GM12878 (cell line): ENCODE data around the gene TRANK1. TPM values are rescaled to one million over a fixed set of nuclear protein-coding genes. Genes with fewer than 3 reads are reported as not detected.
A peak's percentile ranks its signal among the peaks of the same experiment; 100 is the strongest.

Source experiments
- ATAC-seq: fragments of 200-7000 bp; cut with Tn5 transposase; 3 replicates; pipeline ENCODE4 v1.9.1; 2020; ENCODE audit warnings: mild to moderate bottlenecking, moderate library complexity
- BruUV-seq: library from RNA; stranded (reverse); fragments of 400-500 nt; replicated peaks from 2 replicates; lab custom pipeline; 2021; lab: Mats Ljungman, UMichigan
- CTCF ChIA-PET: fragments of 300-600 bp; sonication (Branson Sonifier 250); formaldehyde crosslinking; extraction: SDS; loops from one replicate; lab custom pipeline; 2021; ENCODE audit warnings: inconsistent platforms; lab: Yijun Ruan, JAX
- POLR2A ChIA-PET: fragments of 350-600 bp; formaldehyde crosslinking; extraction: SDS; loops from one replicate; lab custom pipeline; 2021; ENCODE audit warnings: inconsistent platforms; lab: Charles Lee
- RAD21 ChIA-PET: fragments of 300-600 bp; sonication (Branson Sonifier 250); formaldehyde crosslinking; loops from one replicate; lab custom pipeline; 2023; ENCODE audit warnings: antibody characterized with exemption; ENCODE audit not compliant: unreplicated experiment; lab: Charles Lee
- SMC1A ChIA-PET: fragments of 300-600 bp; sonication (Branson Sonifier 250); formaldehyde crosslinking; loops from one replicate; lab custom pipeline; 2023; ENCODE audit not compliant: unreplicated experiment, uncharacterized antibody; lab: Charles Lee
- DNase-seq: peaks from one replicate; pipeline ENCODE4 v3.0.0-alpha.2; 2011; ENCODE audit warnings: low read depth, low spot score
- FAIRE-seq: peaks from 3 replicates; lab custom pipeline; 2011; peaks lifted over from hg19 to GRCh38; lab: Jason Lieb, UNC
- H2AFZ ChIP-seq: 2 replicates; pipeline ENCODE4 v1.6.0; 2011; ENCODE audit warnings: low read depth, low read length, control low read depth; ENCODE audit not compliant: control insufficient read depth
- H3K27ac ChIP-seq: 2 replicates; pipeline ENCODE4 v1.5.1; 2011; ENCODE audit warnings: control low read depth; ENCODE audit not compliant: control insufficient read depth, insufficient read depth
- H3K27me3 ChIP-seq, 2 experiments: replicated peaks in 1 of 2; 2 replicates each; pipeline versions ENCODE4 v1.6.0 to v1.6.1; 2011; ENCODE audit warnings: low read length in 1 of 2; ENCODE audit not compliant: control insufficient read depth in 2 of 2, insufficient read depth in 2 of 2
- H3K36me3 ChIP-seq, 2 experiments: 2 replicates each; pipeline ENCODE4 v1.5.1; 2011; ENCODE audit warnings: low read length in 1 of 2; ENCODE audit not compliant: control insufficient read depth in 2 of 2, insufficient read depth in 2 of 2
- H3K4me1 ChIP-seq: 2 replicates; pipeline ENCODE4 v1.6.1; 2011; ENCODE audit warnings: mild to moderate bottlenecking, low read length, moderate library complexity, mixed read lengths; ENCODE audit not compliant: control insufficient read depth, insufficient read depth
- H3K4me2 ChIP-seq: 2 replicates; pipeline ENCODE4 v1.6.0; 2011; ENCODE audit warnings: control low read depth; ENCODE audit not compliant: control insufficient read depth, insufficient read depth
- H3K4me3 ChIP-seq: fragments of 200-600 bp; sonication (generic); 2 replicates; pipeline ENCODE4 v1.5.1; 2016
- H3K79me2 ChIP-seq: 2 replicates; pipeline ENCODE4 v1.6.0; 2011; ENCODE audit warnings: low read length; ENCODE audit not compliant: control insufficient read depth, insufficient read depth
- H3K9ac ChIP-seq: 2 replicates; pipeline ENCODE4 v1.8.0; 2011; ENCODE audit warnings: low read length, control low read depth, mixed read lengths; ENCODE audit not compliant: control insufficient read depth, insufficient read depth
- H3K9me3 ChIP-seq: replicated peaks from 3 replicates; pipeline ENCODE4 v1.5.1; 2011; ENCODE audit warnings: mild to moderate bottlenecking, low read length; ENCODE audit not compliant: control insufficient read depth, insufficient read depth
- H4K20me1 ChIP-seq: 2 replicates; pipeline ENCODE4 v1.6.0; 2011; ENCODE audit not compliant: control insufficient read depth, insufficient read depth
- ATF2 ChIP-seq: IDR thresholded peaks from 2 replicates; pipeline ENCODE4 v1.6.1; 2012; ENCODE audit warnings: low read length, inconsistent platforms
- BMI1 ChIP-seq: fragments of 450-650 bp; IDR thresholded peaks from 2 replicates; pipeline ENCODE4 v1.6.1; 2016; ENCODE audit warnings: mild to moderate bottlenecking, moderate library complexity, borderline replicate concordance
- CHD1 ChIP-seq: IDR thresholded peaks from 2 replicates; pipeline ENCODE4 v1.6.1; 2012; ENCODE audit warnings: low read depth, low read length, improper control_type of control experiment
- E2F8 ChIP-seq: fragments of 450-650 bp; IDR thresholded peaks from 2 replicates; pipeline ENCODE4 v1.6.1; 2018; ENCODE audit warnings: mild to moderate bottlenecking, low read depth, moderate library complexity; ENCODE audit not compliant: partially characterized antibody
- HDAC6 ChIP-seq: fragments of 200-600 bp; sonication (generic); IDR thresholded peaks from one replicate; pipeline ENCODE4 v1.8.0; 2017; ENCODE audit warnings: antibody characterized with exemption; ENCODE audit not compliant: unreplicated experiment
- LARP7 ChIP-seq: fragments of 450-650 bp; IDR thresholded peaks from 2 replicates; pipeline ENCODE4 v1.6.1; 2017; ENCODE audit warnings: mild to moderate bottlenecking
- PML ChIP-seq: IDR thresholded peaks from 2 replicates; pipeline ENCODE4 v1.6.1; 2012; ENCODE audit warnings: low read length, inconsistent platforms
- RELB ChIP-seq: fragments of 450-650 bp; IDR thresholded peaks from 2 replicates; pipeline ENCODE4 v1.6.1; 2017; ENCODE audit warnings: low read depth, mild to moderate bottlenecking, moderate library complexity
- RUNX3 ChIP-seq: IDR thresholded peaks from 2 replicates; pipeline ENCODE4 v1.6.1; 2012; ENCODE audit warnings: low read length, inconsistent platforms
- SIN3A ChIP-seq: IDR thresholded peaks from 2 replicates; pipeline ENCODE4 v1.6.1; 2012; ENCODE audit warnings: low read depth, low read length, improper control_type of control experiment
- SMARCA5 ChIP-seq: fragments of 450-650 bp; IDR thresholded peaks from 2 replicates; pipeline ENCODE4 v1.6.1; 2017; ENCODE audit warnings: mild to moderate bottlenecking
- SRF ChIP-seq, 2 experiments: IDR thresholded peaks; 2 replicates each; pipeline ENCODE4 v1.6.1; 2011; ENCODE audit warnings: low read depth in 2 of 2, low read length in 2 of 2, mild to moderate bottlenecking in 1 of 2, moderate library complexity in 1 of 2
- STAT3 ChIP-seq: IDR thresholded peaks from 2 replicates; pipeline ENCODE4 v1.6.1; 2011; ENCODE audit warnings: low read depth, low read length, improper control_type of control experiment
- ZSCAN29 ChIP-seq: fragments of 450-650 bp; IDR thresholded peaks from 2 replicates; pipeline ENCODE4 v1.6.1; 2017; ENCODE audit warnings: mild to moderate bottlenecking, moderate library complexity
- WGBS: methylation state at CpG from one replicate; pipeline ENCODE4 v1.1.6; 2016; ENCODE audit warnings: low lambda C conversion rate; ENCODE audit not compliant: insufficient replicate concordance, insufficient coverage; ENCODE audit errors: missing lambda C conversion rate; 5-methylcytosine and 5-hydroxymethylcytosine counted together
- in situ Hi-C: fragments of 300-500 bp; cut with MboI; formaldehyde crosslinking; loops from 9 replicates; pipeline ENCODE4 v1.14.3; 2018; ENCODE audit warnings: mixed read lengths
- intact Hi-C: fragments of 100-400 bp; cut with micrococcal nuclease; formaldehyde crosslinking; loops from one replicate; pipeline ENCODE4 v1.14.2; 2022; ENCODE audit not compliant: unreplicated experiment
- polyA plus RNA-seq, 11 experiments: library from polyadenylated mRNA; depleted of rRNA in 4 of 11; unstranded in 6 of 11; stranded (reverse) in 5 of 11; fragments of >200 nt; fragmentation: Nextera tagmentation in 4 of 11; fragmentation: Illumina TruSeq in 1 of 11; extraction: Ambion mirVana in 4 of 11; extraction: Trizol in 1 of 11; gene quantifications; 1 replicate in 1 of 11; 2 replicates in 10 of 11; pipeline versions ENCODE4 v1.2.1 to v1.2.3, GENCODE V29; 2011 to 2016; ENCODE audit warnings: inconsistent platforms in 2 of 11, missing spikeins in 2 of 11, low read depth in 1 of 11
- total RNA-seq, 4 experiments: library from RNA; depleted of rRNA in 3 of 4; stranded (reverse); fragments of >200 nt in 3 of 4; fragmentation: Illumina TruSeq in 1 of 4; extraction: Trizol in 1 of 4; gene quantifications; 2 replicates each; pipeline versions ENCODE4 v1.2.1 to v1.2.3, GENCODE V29; 2013 to 2021

Gene TRANK1
- total and polyA plus RNA-seq, 10 of the 15 experiments (the other 5 are each of a cell fraction or from before 2014, with no cell fraction given): 0.46 to 8.8 (median 1.1) TPM

- TF ChIP-seq E2F8: no peak
- TF ChIP-seq LARP7: 0 out of 2 replicates have a peak, but pooled peaks have one; percentile 83
- TF ChIP-seq PML: no peak; the same call in 1 of the 2 replicates
- no peak for TF ChIP-seq SMARCA5
- 0 out of 2 replicates have a peak, but pooled peaks have one; percentile 15 for TF ChIP-seq RUNX3
- no peak for TF ChIP-seq SRF (IDR thresholded peaks at IDR 0.05; ENCODE audit: low read depth in 2 of 2, low read length in 2 of 2)
- no peak for TF ChIP-seq ZSCAN29
- TF ChIP-seq HDAC6: no peak
Measured at GRCh38 chr3:36991923-36992805, 47.3 kb upstream of the TRANK1 start (continued).

- no peak for FAIRE-seq
- H3K4me3 ChIP-seq: peak overlapping the region; percentile 89
- TF ChIP-seq STAT3 (no peak), RELB (0 out of 2 replicates have a peak, but pooled peaks have one; percentile 18), SIN3A (no peak), BMI1 (no peak), ATF2 (peak; percentile 63), CHD1 (no peak; the same call in 1 of the 2 replicates)
Measured at GRCh38 chr3:36991147-36991546, 46.3 kb upstream of the TRANK1 start.

More at GRCh38 chr3:36991147-36991546, 46.3 kb upstream of the TRANK1 start:
- BruUV-seq: no TSS peak
- Histone ChIP-seq H3K27ac (peak overlapping the region; percentile 92), H2AFZ (no peak overlapping the region), H3K9ac (peak overlapping the region; percentile 95), H3K4me2 (peak overlapping the region; percentile 60), H3K27me3 (no peaks in the 10 kb centered on the region), H3K36me3 (peaks cover 0 to 10% of the 10 kb centered on the region in 2 experiments; a peak in 1 of 4 replicates), H3K79me2 (peaks cover 78% of the 10 kb centered on the region), H4K20me1 (no peaks in the 10 kb centered on the region), H3K4me1 (no peaks in the 10 kb centered on the region), H3K9me3 (no peaks in the 10 kb centered on the region)
- ChIA-PET POLR2A (interaction anchor here (1.0 to 2.5 kb wide), 5 partner anchors 17 to 1174 kb away, joined by 4 to 8 read pairs (median 4); partner anchors contain the start of gene OXSR1), SMC1A (interaction anchor here (1.0 to 7.5 kb wide), 5 partner anchors 18 to 172 kb away, joined by 3 to 46 read pairs (median 4); no protein-coding TSS in a partner anchor), CTCF (interaction anchor here (0.6 to 5.2 kb wide), 8 partner anchors 11 to 260 kb away, joined by 3 to 39 read pairs (median 3); no protein-coding TSS in a partner anchor), RAD21 (interaction anchor here (1.0 to 3.2 kb wide), 4 partner anchors 21 to 99 kb away, joined by 3 to 16 read pairs (median 6); no protein-coding TSS in a partner anchor)
- in situ Hi-C loops (no loop called here), intact Hi-C loops (loop anchor here (5.0 kb wide), 1 partner anchor 99 kb away; no protein-coding TSS in a partner anchor)
- no peak for DNase-seq
- 0% methylated on average over 3 of the region's 3 CpGs for WGBS
- ATAC-seq: peak; percentile 2; the same call in 2 of the 3 replicates
